IMR-90 (cell line): Measurements from ENCODE around the gene COX5B.

Experiments
- CHD1 ChIP-seq: IDR thresholded peaks from 2 replicates; pipeline ENCODE4 v1.6.1; 2012; ENCODE audit warnings: low read depth, low read length, improper control_type of control experiment
- MXI1 ChIP-seq: IDR thresholded peaks from 2 replicates; pipeline ENCODE4 v1.6.1; 2012; ENCODE audit warnings: low read depth, mild to moderate bottlenecking, low read length, moderate library complexity, borderline replicate concordance
- POLR2A ChIP-seq: IDR thresholded peaks from 2 replicates; pipeline ENCODE4 v1.6.1; 2012; ENCODE audit warnings: mild to moderate bottlenecking, low read depth, low read length
- TF ChIP-seq, protein P1 (sequence below): conservative IDR thresholded peaks from 2 replicates; pipeline ENCODE4 v1.5.1; 2012; ENCODE audit warnings: mild to moderate bottlenecking, low read depth, low read length, improper control_type of control experiment

DNA sequence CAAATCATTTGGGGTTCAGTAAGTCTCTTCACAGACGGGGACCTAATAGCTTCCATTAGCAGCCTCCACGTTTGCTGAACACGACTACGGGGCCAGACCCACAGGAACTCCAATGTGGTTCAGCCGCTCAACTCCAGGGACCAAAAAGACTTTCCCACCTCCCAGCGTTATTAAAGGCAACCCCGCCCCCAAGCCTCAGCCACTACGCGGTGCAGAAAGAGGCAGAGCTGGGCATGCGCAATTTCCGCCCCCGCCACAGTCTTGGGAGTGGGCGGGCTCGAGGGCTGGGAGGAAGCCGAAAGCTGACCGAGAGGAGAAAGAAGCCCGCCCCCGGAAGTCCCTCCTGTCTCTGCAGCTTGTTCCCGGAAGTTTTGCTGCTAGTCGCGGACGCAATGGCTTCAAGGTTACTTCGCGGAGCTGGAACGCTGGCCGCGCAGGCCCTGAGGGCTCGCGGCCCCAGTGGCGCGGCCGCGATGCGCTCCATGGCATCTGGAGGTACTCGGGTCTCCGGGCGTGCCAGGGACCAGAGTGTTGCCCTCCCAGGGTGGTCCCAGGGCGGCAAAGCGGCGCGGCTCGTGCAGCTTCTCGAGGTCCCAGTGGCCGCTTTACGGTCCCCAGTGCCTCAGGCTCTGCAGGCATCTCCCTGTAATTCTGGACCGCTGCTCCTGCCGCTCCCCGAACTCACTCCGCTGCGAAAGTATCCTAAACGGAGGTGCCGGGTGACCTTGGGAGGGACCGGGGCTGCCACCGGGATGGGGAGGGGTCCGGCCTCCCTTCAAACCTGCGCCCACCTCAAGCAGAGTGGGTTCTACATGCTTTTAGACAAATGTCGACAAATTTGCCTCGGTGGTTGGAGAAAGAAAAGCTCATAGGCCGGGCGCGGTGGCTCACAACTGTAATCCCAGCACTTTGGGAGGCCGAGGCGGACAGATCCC, at the start of gene COX5B:
- TF ChIP-seq POLR2A (peak; percentile 80), CHD1 (no peak), MXI1 (no peak)
- TF ChIP-seq, protein P1, sequence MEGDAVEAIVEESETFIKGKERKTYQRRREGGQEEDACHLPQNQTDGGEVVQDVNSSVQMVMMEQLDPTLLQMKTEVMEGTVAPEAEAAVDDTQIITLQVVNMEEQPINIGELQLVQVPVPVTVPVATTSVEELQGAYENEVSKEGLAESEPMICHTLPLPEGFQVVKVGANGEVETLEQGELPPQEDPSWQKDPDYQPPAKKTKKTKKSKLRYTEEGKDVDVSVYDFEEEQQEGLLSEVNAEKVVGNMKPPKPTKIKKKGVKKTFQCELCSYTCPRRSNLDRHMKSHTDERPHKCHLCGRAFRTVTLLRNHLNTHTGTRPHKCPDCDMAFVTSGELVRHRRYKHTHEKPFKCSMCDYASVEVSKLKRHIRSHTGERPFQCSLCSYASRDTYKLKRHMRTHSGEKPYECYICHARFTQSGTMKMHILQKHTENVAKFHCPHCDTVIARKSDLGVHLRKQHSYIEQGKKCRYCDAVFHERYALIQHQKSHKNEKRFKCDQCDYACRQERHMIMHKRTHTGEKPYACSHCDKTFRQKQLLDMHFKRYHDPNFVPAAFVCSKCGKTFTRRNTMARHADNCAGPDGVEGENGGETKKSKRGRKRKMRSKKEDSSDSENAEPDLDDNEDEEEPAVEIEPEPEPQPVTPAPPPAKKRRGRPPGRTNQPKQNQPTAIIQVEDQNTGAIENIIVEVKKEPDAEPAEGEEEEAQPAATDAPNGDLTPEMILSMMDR, result no peak
